Measurements from ENCODE around the gene FCHSD2.

FCHSD2 gene

DNA sequence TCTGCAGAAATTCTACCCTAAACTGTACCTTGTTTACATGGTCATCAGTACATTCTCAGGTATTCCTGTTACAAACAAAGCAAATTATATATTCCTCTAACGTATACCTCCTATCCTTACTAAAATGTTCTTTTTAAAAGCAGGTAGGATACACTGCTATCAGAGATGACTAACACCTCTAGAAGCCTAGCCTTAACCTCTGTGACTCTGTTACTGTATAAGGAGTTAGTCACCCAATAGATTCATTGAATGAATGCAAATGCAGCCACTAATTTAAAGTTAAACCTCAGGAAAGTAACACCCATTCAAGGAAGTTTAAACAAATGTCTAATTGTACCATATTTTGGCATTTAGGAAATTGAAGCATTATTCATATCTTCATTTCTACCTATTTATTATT lies 82.2 kb downstream of the FCHSD2 start:
- no peak overlapping the region for H3K4me3 ChIP-seq (ENCODE audit: low read depth, low read length)
- no peak for DNase-seq (ENCODE audit: low read depth)
- TF ChIP-seq, protein P1, sequence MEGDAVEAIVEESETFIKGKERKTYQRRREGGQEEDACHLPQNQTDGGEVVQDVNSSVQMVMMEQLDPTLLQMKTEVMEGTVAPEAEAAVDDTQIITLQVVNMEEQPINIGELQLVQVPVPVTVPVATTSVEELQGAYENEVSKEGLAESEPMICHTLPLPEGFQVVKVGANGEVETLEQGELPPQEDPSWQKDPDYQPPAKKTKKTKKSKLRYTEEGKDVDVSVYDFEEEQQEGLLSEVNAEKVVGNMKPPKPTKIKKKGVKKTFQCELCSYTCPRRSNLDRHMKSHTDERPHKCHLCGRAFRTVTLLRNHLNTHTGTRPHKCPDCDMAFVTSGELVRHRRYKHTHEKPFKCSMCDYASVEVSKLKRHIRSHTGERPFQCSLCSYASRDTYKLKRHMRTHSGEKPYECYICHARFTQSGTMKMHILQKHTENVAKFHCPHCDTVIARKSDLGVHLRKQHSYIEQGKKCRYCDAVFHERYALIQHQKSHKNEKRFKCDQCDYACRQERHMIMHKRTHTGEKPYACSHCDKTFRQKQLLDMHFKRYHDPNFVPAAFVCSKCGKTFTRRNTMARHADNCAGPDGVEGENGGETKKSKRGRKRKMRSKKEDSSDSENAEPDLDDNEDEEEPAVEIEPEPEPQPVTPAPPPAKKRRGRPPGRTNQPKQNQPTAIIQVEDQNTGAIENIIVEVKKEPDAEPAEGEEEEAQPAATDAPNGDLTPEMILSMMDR (IDR thresholded peaks at IDR 0.05; ENCODE audit: control insufficient read depth, extremely low read depth, insufficient read depth) = no peak

DNA sequence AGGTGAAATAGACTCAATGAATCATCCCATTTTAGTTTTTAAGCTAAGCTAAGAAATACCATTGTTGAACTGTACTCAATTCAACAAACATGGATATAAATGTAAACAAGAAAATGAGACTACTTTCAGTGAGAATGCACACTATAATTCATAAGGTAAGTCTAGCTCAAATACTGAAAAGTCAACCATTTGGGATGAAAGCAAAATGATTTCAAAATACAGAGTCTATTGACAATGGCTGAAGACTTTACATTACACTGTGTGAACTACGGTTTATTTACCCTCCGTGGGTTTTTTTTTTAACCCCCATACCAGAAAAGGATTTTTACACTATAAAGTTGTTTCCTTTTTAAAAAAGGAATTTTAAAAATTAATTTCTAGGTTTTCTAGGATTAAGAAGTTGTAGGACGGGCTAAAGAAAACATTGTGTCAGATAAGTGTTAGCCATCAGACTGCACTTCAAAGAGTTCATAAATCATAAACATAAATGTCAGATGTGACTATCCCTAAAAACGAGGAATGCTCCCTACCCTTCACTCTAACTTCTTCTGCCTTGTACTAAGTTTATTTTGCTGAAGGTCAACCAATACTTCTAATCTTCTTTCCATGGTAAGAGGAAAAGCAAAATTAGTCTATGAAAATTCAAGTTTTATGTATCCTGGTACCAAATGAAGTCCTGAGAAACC lies 83.0 kb downstream of the FCHSD2 start:
- H3K4me3 ChIP-seq (ENCODE audit: low read depth, low read length) = no peak overlapping the region
- TF ChIP-seq, protein P1 (IDR thresholded peaks at IDR 0.05; ENCODE audit: control insufficient read depth, extremely low read depth, insufficient read depth) = no peak
- no peak for DNase-seq (ENCODE audit: low read depth)

DNA sequence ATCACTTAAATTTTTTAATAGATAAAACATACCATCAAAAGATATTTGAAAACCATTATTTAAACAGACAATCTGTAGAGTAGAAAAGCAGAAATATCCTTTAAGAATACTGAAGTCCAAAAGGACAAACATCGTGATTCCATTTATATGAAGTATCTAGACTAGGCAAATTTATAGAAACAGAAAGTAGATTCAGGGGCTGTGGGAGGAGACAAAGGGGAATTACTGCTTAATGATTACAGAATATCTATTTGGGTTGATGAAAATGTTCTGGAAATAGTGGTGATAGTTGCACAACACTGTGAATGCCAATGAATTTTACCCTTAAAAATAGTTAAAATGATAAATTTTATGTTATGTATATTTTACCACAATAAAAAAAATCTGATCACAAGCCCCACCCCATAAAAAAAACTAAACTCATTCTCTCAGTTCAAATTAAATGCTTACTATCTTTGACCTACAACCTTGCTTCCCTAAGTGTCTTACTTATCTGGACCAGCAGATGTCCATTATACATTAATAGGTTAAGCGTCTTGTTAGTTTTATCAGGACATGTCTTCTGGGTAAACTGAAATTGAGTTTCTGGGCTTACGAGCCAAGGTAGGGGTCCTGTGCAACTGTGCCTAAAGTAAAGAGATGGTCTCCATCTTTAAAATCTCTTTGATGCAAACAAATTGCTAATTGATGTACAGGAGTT lies 86.3 kb downstream of the FCHSD2 start:
- H3K4me3 ChIP-seq (ENCODE audit: low read depth, low read length) = no peak overlapping the region
- TF ChIP-seq, protein P1 (IDR thresholded peaks at IDR 0.05; ENCODE audit: control insufficient read depth, extremely low read depth, insufficient read depth) = no peak
- DNase-seq (ENCODE audit: low read depth) = no peak

DNA sequence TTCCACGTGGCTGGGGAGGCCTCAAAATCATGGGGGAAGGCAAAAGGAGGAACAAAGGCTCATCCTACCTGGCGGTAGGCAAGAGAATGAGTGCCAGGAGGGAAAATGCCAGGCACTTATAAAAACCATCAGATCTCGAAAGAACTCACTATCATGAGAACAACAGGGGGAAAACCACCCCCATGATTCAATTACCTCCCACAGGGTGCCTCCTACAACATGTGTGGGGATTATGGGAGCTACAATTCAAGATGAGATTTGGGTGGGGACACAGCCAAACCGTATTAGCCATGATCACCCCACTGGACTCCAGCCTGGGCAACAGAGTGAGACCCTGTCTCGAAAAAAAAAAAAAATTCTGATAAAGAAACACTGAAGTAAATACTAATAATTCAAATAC lies 87.1 kb downstream of the FCHSD2 start:
- H3K4me3 ChIP-seq (ENCODE audit: low read depth, low read length) = no peak overlapping the region
- TF ChIP-seq, protein P1 (IDR thresholded peaks at IDR 0.05; ENCODE audit: control insufficient read depth, extremely low read depth, insufficient read depth) = no peak
- DNase-seq (ENCODE audit: low read depth) = no peak

DNA sequence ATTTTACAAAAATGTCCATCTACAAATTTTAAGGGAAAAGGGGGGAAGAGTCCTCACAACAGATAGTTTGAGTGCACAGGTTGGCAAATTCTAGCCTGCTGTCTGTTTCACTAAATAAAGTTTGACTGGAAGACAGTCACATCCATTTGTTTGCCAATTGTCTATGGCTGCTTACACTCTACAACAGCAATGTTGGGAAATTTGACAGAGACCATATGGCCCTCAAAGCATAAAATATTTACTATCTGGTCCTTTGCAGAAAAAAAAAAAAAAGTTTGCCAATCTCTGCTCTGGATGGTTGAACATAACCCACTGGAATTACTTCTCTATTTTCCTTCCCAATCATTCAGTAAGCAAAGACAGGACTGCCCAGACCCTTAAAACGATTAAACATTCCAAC lies 88.2 kb downstream of the FCHSD2 start:
- TF ChIP-seq, protein P1 (IDR thresholded peaks at IDR 0.05; ENCODE audit: control insufficient read depth, extremely low read depth, insufficient read depth) = no peak
- H3K4me3 ChIP-seq (ENCODE audit: low read depth, low read length) = no peak overlapping the region
- DNase-seq (ENCODE audit: low read depth) = no peak

DNA sequence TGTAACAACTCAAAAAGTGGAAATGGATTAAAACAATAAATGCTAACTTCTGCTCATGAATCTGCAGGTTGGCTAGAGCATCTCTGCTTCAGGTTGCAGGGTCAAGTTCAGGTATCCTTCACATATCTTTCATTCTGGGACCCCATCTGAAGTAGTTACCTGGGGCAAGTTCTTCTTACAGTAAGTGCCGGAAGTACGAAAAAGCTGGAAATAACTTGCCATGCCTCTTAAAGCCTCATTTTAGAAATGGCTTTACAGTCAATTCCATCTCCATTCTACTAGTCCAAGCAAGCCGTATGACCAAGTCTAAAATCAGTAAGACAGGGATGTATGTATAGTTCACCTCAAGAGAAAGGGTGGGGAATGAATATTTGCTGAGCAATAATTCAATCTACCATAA lies 93.7 kb downstream of the FCHSD2 start:
- H3K4me3 ChIP-seq (ENCODE audit: low read depth, low read length) = no peak overlapping the region
- DNase-seq (ENCODE audit: low read depth) = no peak
- TF ChIP-seq, protein P1 (IDR thresholded peaks at IDR 0.05; ENCODE audit: control insufficient read depth, extremely low read depth, insufficient read depth) = no peak

All from LNCaP clone FGC (cell line).